Hepatocyte (in vitro differentiated cells): ENCODE data around the gene AZIN2. TPM values are rescaled to one million over a fixed set of nuclear protein-coding genes. Genes with fewer than 3 reads are reported as not detected.
"Not testable (repeated sequence)": the region's sequence is repeated elsewhere in the genome, so short reads cannot be mapped to it uniquely, and the experiment has no call there.

Source experiments
- DNase-seq: peaks from one replicate; pipeline ENCODE4 v3.0.0-alpha.2; 2016; ENCODE audit warnings: low spot score
- H2AFZ ChIP-seq: fragments of 200-600 bp; sonication (generic); 2 replicates; pipeline ENCODE4 v1.6.0; 2016; ENCODE audit warnings: antibody characterized with exemption, mild to moderate bottlenecking
- H3K27ac ChIP-seq: fragments of 200-600 bp; sonication (generic); 2 replicates; pipeline ENCODE4 v1.5.1; 2016; ENCODE audit warnings: mild to moderate bottlenecking
- H3K27me3 ChIP-seq: fragments of 200-600 bp; sonication (generic); 2 replicates; pipeline ENCODE4 v1.6.1; 2016
- H3K36me3 ChIP-seq: fragments of 200-600 bp; sonication (generic); replicated peaks from 2 replicates; pipeline ENCODE4 v1.5.1; 2016; ENCODE audit warnings: low read depth; ENCODE audit not compliant: insufficient read depth
- H3K4me1 ChIP-seq: fragments of 200-600 bp; sonication (generic); 2 replicates; pipeline ENCODE4 v1.5.1; 2016; ENCODE audit warnings: mild to moderate bottlenecking, moderate library complexity; ENCODE audit not compliant: insufficient read depth
- H3K4me2 ChIP-seq: fragments of 200-600 bp; sonication (generic); 2 replicates; pipeline ENCODE4 v1.6.0; 2016
- H3K4me3 ChIP-seq: fragments of 200-600 bp; sonication (generic); 2 replicates; pipeline ENCODE4 v1.5.1; 2016; ENCODE audit warnings: mild to moderate bottlenecking
- H3K79me2 ChIP-seq: fragments of 200-600 bp; sonication (generic); 2 replicates; pipeline ENCODE4 v1.6.0; 2017; ENCODE audit warnings: mild to moderate bottlenecking
- H3K9me2 ChIP-seq: fragments of 200-600 bp; sonication (generic); replicated peaks from 2 replicates; pipeline ENCODE4 v1.6.0; 2017; ENCODE audit warnings: mild to moderate bottlenecking; ENCODE audit not compliant: insufficient read depth
- H3K9me3 ChIP-seq: fragments of 200-600 bp; sonication (generic); 2 replicates; pipeline ENCODE4 v1.5.1; 2016; ENCODE audit warnings: low read depth, mild to moderate bottlenecking
- H4K20me1 ChIP-seq: fragments of 200-600 bp; sonication (generic); 2 replicates; pipeline ENCODE4 v1.6.0; 2016; ENCODE audit warnings: mild to moderate bottlenecking; ENCODE audit not compliant: insufficient read depth, poor library complexity, severe bottlenecking
- CTCF ChIP-seq: fragments of 200-600 bp; sonication (generic); IDR thresholded peaks from 2 replicates; pipeline ENCODE4 v1.5.1; 2016; ENCODE audit warnings: antibody characterized with exemption, mild to moderate bottlenecking; ENCODE audit not compliant: poor library complexity
- EZH2 ChIP-seq: fragments of 200-600 bp; sonication (generic); IDR thresholded peaks from 2 replicates; pipeline ENCODE4 v1.6.1; 2016; ENCODE audit warnings: antibody characterized with exemption, mild to moderate bottlenecking, borderline replicate concordance
- EZH2phosphoT487 ChIP-seq: fragments of 200-600 bp; sonication (generic); IDR thresholded peaks from one replicate; pipeline ENCODE4 v1.6.1; 2018; ENCODE audit warnings: antibody characterized with exemption, mild to moderate bottlenecking, low read depth, moderate library complexity; ENCODE audit not compliant: unreplicated experiment, severe bottlenecking
- WGBS: methylation state at CpG from one replicate; pipeline ENCODE4 v1.1.6; 2016; ENCODE audit warnings: low lambda C conversion rate; ENCODE audit errors: missing lambda C conversion rate; 5-methylcytosine and 5-hydroxymethylcytosine counted together
- polyA plus RNA-seq: library from polyadenylated mRNA; unstranded; fragments of >200 nt; fragmentation: Nextera tagmentation; extraction: Ambion mirVana; gene quantifications from 2 replicates; pipeline ENCODE4 v1.2.1, GENCODE V29; 2016
- total RNA-seq: library from RNA; depleted of rRNA; stranded (reverse); fragments of >200 nt; gene quantifications from 2 replicates; pipeline ENCODE4 v1.2.3, GENCODE V29; 2014

The AZIN2 gene
- total and polyA plus RNA-seq, 2 experiments from 2014 or later: 1.8 to 2.8 TPM

- Histone ChIP-seq H3K27ac (no peak overlapping the region), H4K20me1 (no peaks in the 10 kb centered on the region), H3K4me3 (no peak overlapping the region), H3K9me3 (no peaks in the 10 kb centered on the region), H2AFZ (no peak overlapping the region), H3K27me3 (no peaks in the 10 kb centered on the region), H3K9me2 (no peaks in the 10 kb centered on the region), H3K4me2 (no peak overlapping the region), H3K4me1 (no peaks in the 10 kb centered on the region), H3K36me3 (no peaks in the 10 kb centered on the region), H3K79me2 (no peaks in the 10 kb centered on the region)
- DNase-seq: no peak
- WGBS: 100% methylated on average over 2 of the region's 2 CpGs
- TF ChIP-seq CTCF (no peak), EZH2 (no peak), EZH2phosphoT487 (no peak)
These were observed 51.6 kb downstream of the AZIN2 start for GRCh38 chr1:33132549-33132948.

- Histone ChIP-seq H4K20me1 (no peaks in the 10 kb centered on the region), H3K79me2 (no peaks in the 10 kb centered on the region), H3K36me3 (no peaks in the 10 kb centered on the region), H3K9me3 (no peaks in the 10 kb centered on the region), H3K9me2 (no peaks in the 10 kb centered on the region), H3K4me1 (no peaks in the 10 kb centered on the region), H2AFZ (no peak overlapping the region), H3K27ac (no peak overlapping the region), H3K4me2 (no peak overlapping the region), H3K4me3 (no peak overlapping the region), H3K27me3 (no peaks in the 10 kb centered on the region)
- TF ChIP-seq EZH2 (no peak), EZH2phosphoT487 (no peak), CTCF (no peak)
- 89% methylated on average over 10 of the region's 10 CpGs for WGBS
- DNase-seq: no peak
These were observed 52.6 kb downstream of the AZIN2 start for GRCh38 chr1:33133478-33134105.

GRCh38 chr1:33136041-33136440, 55.1 kb downstream of the AZIN2 start:
- not testable (repeated sequence) for H3K27me3 ChIP-seq, H3K9me3 ChIP-seq, H4K20me1 ChIP-seq, H3K4me3 ChIP-seq, H3K4me2 ChIP-seq, H3K36me3 ChIP-seq, H3K79me2 ChIP-seq, H2AFZ ChIP-seq, H3K4me1 ChIP-seq, H3K27ac ChIP-seq, DNase-seq, H3K9me2 ChIP-seq
- WGBS: 92% methylated on average over 1 of the region's 1 CpG

- WGBS: 38% methylated on average over 8 of the region's 8 CpGs
- H3K36me3 ChIP-seq: no peaks in the 10 kb centered on the region
- H4K20me1 ChIP-seq: no peaks in the 10 kb centered on the region
- peak; percentile 58 for DNase-seq
- no peaks in the 10 kb centered on the region for H3K4me1 ChIP-seq
- TF ChIP-seq EZH2phosphoT487 (no peak), CTCF (peak; percentile 41)
- H3K27me3 ChIP-seq: no peaks in the 10 kb centered on the region
- no peak overlapping the region for H3K4me2 ChIP-seq
- H3K9me2 ChIP-seq: no peaks in the 10 kb centered on the region
- H2AFZ ChIP-seq: no peak overlapping the region
- no peaks in the 10 kb centered on the region for H3K79me2 ChIP-seq
- no peak overlapping the region for H3K4me3 ChIP-seq
- no peak overlapping the region for H3K27ac ChIP-seq
- no peaks in the 10 kb centered on the region for H3K9me3 ChIP-seq
These were observed 56.8 kb downstream of the AZIN2 start for GRCh38 chr1:33137800-33138199.
